Sigmoid colon (tissue), 4 donors: ENCODE measurements around the gene ZFYVE28.

Experiments used
- POLR2A ChIP-seq, 2 donors: fragments of 450-650 bp; IDR thresholded peaks; one replicate each; pipeline ENCODE4 v1.6.1; 2016; ENCODE audit warnings: antibody characterized with exemption in 2 of 2, mild to moderate bottlenecking in 2 of 2, moderate library complexity in 2 of 2
- POLR2AphosphoS5 ChIP-seq, 4 donors: sonication (generic); formaldehyde crosslinking; IDR thresholded peaks; one replicate each; pipeline ENCODE4 v1.6.1; 2017; ENCODE audit warnings: antibody characterized with exemption in 4 of 4

DNA sequence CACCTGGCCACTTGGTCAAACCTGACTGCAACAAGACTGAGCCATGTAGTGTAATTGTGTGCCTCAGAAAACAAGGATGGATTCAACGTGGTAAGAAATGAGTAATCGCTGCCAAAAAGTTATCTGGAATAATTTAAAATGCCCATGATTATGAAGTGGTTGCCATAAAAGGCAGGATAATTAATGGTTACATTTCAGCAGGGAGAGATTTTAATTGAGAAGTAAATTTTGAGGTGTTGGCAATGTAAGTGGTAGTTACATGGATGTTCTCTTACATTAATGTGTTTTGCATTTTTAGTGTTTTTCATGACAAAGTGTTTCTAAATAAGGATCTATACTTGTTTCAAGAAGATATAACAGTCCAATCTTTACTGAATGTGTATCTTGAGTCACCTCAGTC, 192.2 kb downstream of the ZFYVE28 start:
- TF ChIP-seq POLR2AphosphoS5 (IDR thresholded peaks at IDR 0.05) = no peak
- TF ChIP-seq POLR2A (IDR thresholded peaks at IDR 0.05) = no peak
